T-helper 2 cell treated with Interferon-gamma antibody and Interleukin-4, amounts not matched to agents 5 μg/mL and 100 μg/mL, for 36 hours (primary cell): ENCODE results near the gene THADA.
"Not testable (repeated sequence)": the region's sequence is repeated elsewhere in the genome, so short reads cannot be mapped to it uniquely, and the experiment has no call there.

Experiments
- DNase-seq: peaks from one replicate; pipeline ENCODE4 v3.0.0; 2021; ENCODE audit warnings: low spot score
- H3K27ac Mint-ChIP-seq: one replicate; pipeline ENCODE4 v1.8.0; 2021; ENCODE audit warnings: mild to moderate bottlenecking, mixed read lengths
- H3K27me3 Mint-ChIP-seq: one replicate; pipeline ENCODE4 v1.8.0; 2021; ENCODE audit warnings: low read depth, mixed read lengths
- H3K36me3 Mint-ChIP-seq: one replicate; pipeline ENCODE4 v1.8.0; 2021; ENCODE audit warnings: low read depth, mixed read lengths
- H3K4me1 Mint-ChIP-seq: one replicate; pipeline ENCODE4 v1.8.0; 2021; ENCODE audit warnings: low read depth, mixed read lengths
- H3K4me3 Mint-ChIP-seq: one replicate; pipeline ENCODE4 v1.8.0; 2022; ENCODE audit warnings: mild to moderate bottlenecking, moderate library complexity, mixed read lengths
- H3K9me3 Mint-ChIP-seq: one replicate; pipeline ENCODE4 v1.8.0; 2021; ENCODE audit warnings: mixed read lengths

The THADA gene, protein sequence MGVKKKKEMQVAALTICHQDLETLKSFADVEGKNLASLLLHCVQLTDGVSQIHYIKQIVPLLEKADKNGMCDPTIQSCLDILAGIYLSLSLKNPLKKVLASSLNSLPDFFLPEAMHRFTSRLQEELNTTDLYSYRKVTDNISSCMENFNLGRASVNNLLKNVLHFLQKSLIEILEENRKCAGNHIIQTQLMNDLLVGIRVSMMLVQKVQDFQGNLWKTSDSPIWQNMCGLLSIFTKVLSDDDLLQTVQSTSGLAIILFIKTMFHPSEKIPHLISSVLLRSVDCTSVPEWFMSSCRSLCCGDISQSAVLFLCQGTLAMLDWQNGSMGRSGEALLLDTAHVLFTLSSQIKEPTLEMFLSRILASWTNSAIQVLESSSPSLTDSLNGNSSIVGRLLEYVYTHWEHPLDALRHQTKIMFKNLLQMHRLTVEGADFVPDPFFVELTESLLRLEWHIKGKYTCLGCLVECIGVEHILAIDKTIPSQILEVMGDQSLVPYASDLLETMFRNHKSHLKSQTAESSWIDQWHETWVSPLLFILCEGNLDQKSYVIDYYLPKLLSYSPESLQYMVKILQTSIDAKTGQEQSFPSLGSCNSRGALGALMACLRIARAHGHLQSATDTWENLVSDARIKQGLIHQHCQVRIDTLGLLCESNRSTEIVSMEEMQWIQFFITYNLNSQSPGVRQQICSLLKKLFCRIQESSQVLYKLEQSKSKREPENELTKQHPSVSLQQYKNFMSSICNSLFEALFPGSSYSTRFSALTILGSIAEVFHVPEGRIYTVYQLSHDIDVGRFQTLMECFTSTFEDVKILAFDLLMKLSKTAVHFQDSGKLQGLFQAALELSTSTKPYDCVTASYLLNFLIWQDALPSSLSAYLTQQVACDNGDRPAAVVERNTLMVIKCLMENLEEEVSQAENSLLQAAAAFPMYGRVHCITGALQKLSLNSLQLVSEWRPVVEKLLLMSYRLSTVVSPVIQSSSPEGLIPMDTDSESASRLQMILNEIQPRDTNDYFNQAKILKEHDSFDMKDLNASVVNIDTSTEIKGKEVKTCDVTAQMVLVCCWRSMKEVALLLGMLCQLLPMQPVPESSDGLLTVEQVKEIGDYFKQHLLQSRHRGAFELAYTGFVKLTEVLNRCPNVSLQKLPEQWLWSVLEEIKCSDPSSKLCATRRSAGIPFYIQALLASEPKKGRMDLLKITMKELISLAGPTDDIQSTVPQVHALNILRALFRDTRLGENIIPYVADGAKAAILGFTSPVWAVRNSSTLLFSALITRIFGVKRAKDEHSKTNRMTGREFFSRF (N-terminal part only)

GRCh38 chr2:43595603-43596412, at the start of gene THADA:
TSS of gene THADA (minus strand) at chr2:43596038. CDS start at chr2:43592392, 3,646 bp downstream.
- no peaks in the 10 kb centered on the region for H3K27me3 Mint-ChIP-seq
- peak within 1 kb of the TSS; percentile 97 for H3K4me3 Mint-ChIP-seq
- H3K27ac Mint-ChIP-seq, result peak within 1 kb of the TSS; percentile 99
- peaks cover 6% of the 10 kb centered on the region for H3K36me3 Mint-ChIP-seq
- no peaks in the 10 kb centered on the region for H3K9me3 Mint-ChIP-seq
- peak; percentile 98 for DNase-seq
- H3K4me1 Mint-ChIP-seq, result peaks cover 19% of the 10 kb centered on the region

- Mint-ChIP-seq H3K27ac (no peak overlapping the region), H3K4me3 (no peak overlapping the region)
Measured at GRCh38 chr2:43643680-43644079, 47.8 kb upstream of the THADA start.

GRCh38 chr2:43642363-43642762, 46.5 kb upstream of the THADA start:
- Mint-ChIP-seq H3K27me3 (peaks cover 3% of the 10 kb centered on the region), H3K4me3 (no peak overlapping the region), H3K4me1 (peaks cover 6% of the 10 kb centered on the region), H3K9me3 (peaks cover 5% of the 10 kb centered on the region), H3K27ac (no peak overlapping the region), H3K36me3 (peaks cover 1% of the 10 kb centered on the region)
- DNase-seq, result no peak

More at GRCh38 chr2:43643680-43644079, 47.8 kb upstream of the THADA start:
- Mint-ChIP-seq H3K27me3 (peaks cover 3% of the 10 kb centered on the region), H3K4me1 (no peaks in the 10 kb centered on the region), H3K9me3 (peaks cover 5% of the 10 kb centered on the region), H3K36me3 (peaks cover 1% of the 10 kb centered on the region)
- no peak for DNase-seq

DNA sequence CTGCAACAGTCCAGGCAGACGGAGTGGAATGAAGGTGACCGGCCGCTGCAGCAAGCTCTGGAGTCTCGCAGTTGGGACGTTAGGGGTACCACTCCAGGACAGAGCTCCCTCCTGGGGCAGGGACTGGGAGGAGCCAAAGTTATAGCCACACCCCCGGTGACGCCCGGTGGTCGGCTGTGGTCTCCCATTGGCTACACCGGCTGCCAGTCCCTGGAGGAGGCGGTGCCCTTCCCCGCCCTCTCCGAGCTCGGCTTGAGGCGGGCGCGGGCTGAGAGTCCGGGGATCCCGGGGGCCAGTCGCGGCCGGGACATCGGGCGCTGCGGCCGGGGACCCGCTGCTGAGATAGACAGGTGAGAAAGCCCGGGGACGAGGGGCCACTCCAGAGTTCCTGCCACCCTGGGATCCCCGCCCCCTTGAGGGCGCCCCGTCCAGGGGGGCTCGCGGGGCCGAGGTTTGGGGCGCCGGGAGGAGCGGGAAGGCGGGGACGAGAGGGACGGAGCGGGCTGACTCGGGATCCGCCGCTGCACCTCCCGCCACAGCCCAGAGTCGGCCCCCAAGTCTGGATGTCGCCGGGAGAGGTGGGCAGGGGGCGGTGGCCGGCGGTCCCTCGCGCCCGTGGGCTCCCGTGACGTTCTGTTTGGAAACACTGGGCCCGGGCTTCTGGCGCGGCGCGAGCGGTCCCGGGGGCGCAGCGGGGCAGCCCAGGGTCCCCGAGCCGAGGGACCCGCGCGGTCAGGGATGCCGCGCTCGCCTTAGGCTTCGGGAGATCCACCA, 41.4 kb upstream of the THADA start, which contains the start of gene PLEKHH2:
TSS of gene PLEKHH2 (plus strand) at position 231 of the 774 bp plus-strand sequence. CDS start 7,414 bp downstream, outside the sequence.
- H3K9me3 Mint-ChIP-seq, result peaks cover 5% of the 10 kb centered on the region
- peaks cover 1% of the 10 kb centered on the region for H3K36me3 Mint-ChIP-seq
- peaks cover 19% of the 10 kb centered on the region for H3K4me1 Mint-ChIP-seq
- peaks cover 25% of the 10 kb centered on the region for H3K27me3 Mint-ChIP-seq
- H3K4me3 Mint-ChIP-seq, result peak within 1 kb of the TSS; percentile 94
- DNase-seq, result peak; percentile 89
- peak within 1 kb of the TSS; percentile 82 for H3K27ac Mint-ChIP-seq

- peaks cover 21% of the 10 kb centered on the region for H3K4me1 Mint-ChIP-seq
- peaks cover 1% of the 10 kb centered on the region for H3K36me3 Mint-ChIP-seq
- H3K9me3 Mint-ChIP-seq, result peaks cover 5% of the 10 kb centered on the region
- peaks cover 30% of the 10 kb centered on the region for H3K27me3 Mint-ChIP-seq
- peak overlapping the region; percentile 94 for H3K4me3 Mint-ChIP-seq
- DNase-seq, result no peak
- H3K27ac Mint-ChIP-seq, result peak overlapping the region; percentile 82
Measured at GRCh38 chr2:43636621-43637020, 40.8 kb upstream of the THADA start.

DNA sequence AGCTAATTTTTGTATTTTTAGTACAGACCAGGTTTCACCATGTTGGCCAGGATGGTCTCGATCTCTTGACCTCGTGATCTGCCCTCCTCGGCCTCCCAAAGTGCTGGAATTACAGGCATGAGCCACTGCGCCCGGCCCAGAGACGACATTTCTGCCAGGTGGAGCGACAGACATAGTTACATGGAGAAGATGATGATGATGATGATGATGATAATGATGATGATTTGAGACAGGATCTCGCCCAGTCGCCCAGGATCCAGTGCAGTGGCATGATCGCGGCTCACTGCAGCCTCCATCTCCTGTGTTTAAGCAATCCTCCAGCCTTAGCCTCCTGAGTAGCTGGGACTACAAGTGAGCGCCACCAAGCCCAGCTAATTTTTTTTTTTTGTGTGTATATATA, 40.3 kb upstream of the THADA start:
- not testable (repeated sequence) for H3K36me3 Mint-ChIP-seq, DNase-seq, H3K9me3 Mint-ChIP-seq
- Mint-ChIP-seq H3K27ac (peak overlapping the region; percentile 29), H3K4me3 (peak overlapping the region; percentile 40), H3K27me3 (peaks cover 31% of the 10 kb centered on the region), H3K4me1 (peaks cover 21% of the 10 kb centered on the region)

- Mint-ChIP-seq H3K36me3 (no peaks in the 10 kb centered on the region), H3K27me3 (peaks cover 34% of the 10 kb centered on the region), H3K4me3 (no peak overlapping the region), H3K27ac (no peak overlapping the region), H3K4me1 (peaks cover 21% of the 10 kb centered on the region), H3K9me3 (peaks cover 5% of the 10 kb centered on the region)
- no peak for DNase-seq
Measured at GRCh38 chr2:43634604-43635306, 38.9 kb upstream of the THADA start.

GRCh38 chr2:43631618-43632317, 35.9 kb upstream of the THADA start:
- no peak overlapping the region for H3K27ac Mint-ChIP-seq
- no peaks in the 10 kb centered on the region for H3K9me3 Mint-ChIP-seq
- H3K4me3 Mint-ChIP-seq, result no peak overlapping the region
- H3K36me3 Mint-ChIP-seq, result no peaks in the 10 kb centered on the region
- peaks cover 14% of the 10 kb centered on the region for H3K4me1 Mint-ChIP-seq
- no peak for DNase-seq
- H3K27me3 Mint-ChIP-seq, result peaks cover 40% of the 10 kb centered on the region

DNA sequence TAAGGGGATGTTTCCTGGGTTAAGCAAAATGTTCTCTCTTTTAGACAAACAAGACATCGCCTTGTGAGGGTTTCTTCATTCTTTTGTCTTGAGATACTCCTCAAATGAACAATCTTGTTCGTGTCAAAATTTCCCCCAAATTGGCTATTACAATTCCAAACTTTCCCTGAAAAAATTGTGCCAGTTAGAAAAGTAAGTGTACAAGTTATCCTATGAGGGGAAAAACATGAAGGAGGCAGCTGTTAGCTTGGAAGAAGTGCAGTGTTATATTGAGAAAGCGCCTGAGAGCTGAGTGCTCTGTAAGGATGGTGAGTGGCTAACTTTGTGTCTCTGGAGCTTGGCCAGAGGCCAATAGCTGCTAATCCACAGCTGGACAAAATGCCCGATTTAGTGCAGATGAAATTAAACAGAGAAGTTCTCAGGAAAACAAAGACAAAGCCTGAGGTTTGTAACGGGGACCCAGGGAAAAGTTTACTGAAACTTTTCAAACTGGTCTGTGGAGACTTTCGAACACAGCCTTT, 27.2 kb upstream of the THADA start:
- no peak overlapping the region for H3K27ac Mint-ChIP-seq
- no peaks in the 10 kb centered on the region for H3K4me1 Mint-ChIP-seq
- no peak overlapping the region for H3K4me3 Mint-ChIP-seq
- DNase-seq, result no peak
- H3K27me3 Mint-ChIP-seq, result peaks cover 16% of the 10 kb centered on the region
- no peaks in the 10 kb centered on the region for H3K9me3 Mint-ChIP-seq
- H3K36me3 Mint-ChIP-seq, result no peaks in the 10 kb centered on the region

GRCh38 chr2:43619511-43619910, 23.7 kb upstream of the THADA start:
- Mint-ChIP-seq H3K27me3 (peaks cover 14% of the 10 kb centered on the region), H3K9me3 (no peaks in the 10 kb centered on the region), H3K4me1 (no peaks in the 10 kb centered on the region), H3K27ac (no peak overlapping the region), H3K4me3 (no peak overlapping the region), H3K36me3 (no peaks in the 10 kb centered on the region)
- no peak for DNase-seq

- no peak overlapping the region for H3K27ac Mint-ChIP-seq
- H3K4me3 Mint-ChIP-seq, result no peak overlapping the region
- no peak for DNase-seq
- peaks cover 6% of the 10 kb centered on the region for H3K27me3 Mint-ChIP-seq
- H3K4me1 Mint-ChIP-seq, result peaks cover 2% of the 10 kb centered on the region
- H3K36me3 Mint-ChIP-seq, result no peaks in the 10 kb centered on the region
- H3K9me3 Mint-ChIP-seq, result no peaks in the 10 kb centered on the region
Measured at GRCh38 chr2:43616967-43617680, 21.3 kb upstream of the THADA start.
